Stomach (tissue), 9 donors: ENCODE results near the gene EIF4G3. TPM values are rescaled to one million over a fixed set of nuclear protein-coding genes. Genes with fewer than 3 reads are reported as not detected.

ENCODE experiments used
- DNase-seq, 2 donors: peaks; one replicate each; pipeline versions ENCODE4 v3.0.0 to v3.0.0-alpha.2; 2013 to 2019
- H3K27ac ChIP-seq, 5 donors: fragments of 200-600 bp in 4 of 5; sonication (generic) in 4 of 5; one replicate each; pipeline ENCODE4 v1.5.1; 2013 to 2019; ENCODE audit warnings: mild to moderate bottlenecking in 1 of 5, moderate library complexity in 1 of 5
- H3K27me3 ChIP-seq, 3 donors: fragments of 200-600 bp; sonication (generic); one replicate each; pipeline ENCODE4 v1.5.1; 2017 to 2019; ENCODE audit warnings: mixed run types in 1 of 3
- H3K36me3 ChIP-seq, 4 donors: fragments of 200-600 bp; sonication (generic); 1 replicate in 3 of 4; 2 replicates in 1 of 4; pipeline ENCODE4 v1.5.1; 2016 to 2019
- H3K4me1 ChIP-seq, 4 donors: fragments of 200-600 bp; sonication (generic); one replicate each; pipeline ENCODE4 v1.5.1; 2016 to 2019
- H3K4me3 ChIP-seq, 4 donors: fragments of 200-600 bp; sonication (generic) in 3 of 4; one replicate each; pipeline ENCODE4 v1.5.1; 2016 to 2019; ENCODE audit warnings: mild to moderate bottlenecking in 1 of 4
- H3K9me3 ChIP-seq, 4 donors: fragments of 200-600 bp; sonication (generic); one replicate each; pipeline ENCODE4 v1.5.1; 2016 to 2019
- CTCF ChIP-seq, 7 experiments: fragments of 450-650 bp in 4 of 7; fragments of 200-600 bp in 3 of 7; sonication (generic) in 3 of 7; IDR thresholded peaks; one replicate each; pipeline ENCODE4 v1.5.1; 2016 to 2019; ENCODE audit warnings: antibody characterized with exemption in 7 of 7, control low read depth in 2 of 7, mild to moderate bottlenecking in 1 of 7
- EP300 ChIP-seq: sonication (generic); formaldehyde crosslinking; IDR thresholded peaks from one replicate; pipeline ENCODE4 v1.6.1; 2017; ENCODE audit warnings: antibody characterized with exemption
- POLR2A ChIP-seq, 4 donors: fragments of 450-650 bp; IDR thresholded peaks; one replicate each; pipeline ENCODE4 v1.6.1; 2016; ENCODE audit warnings: antibody characterized with exemption in 4 of 4, control low read depth in 2 of 4, mild to moderate bottlenecking in 1 of 4, moderate library complexity in 1 of 4
- POLR2AphosphoS5 ChIP-seq, 3 donors: sonication (generic); formaldehyde crosslinking; IDR thresholded peaks; one replicate each; pipeline ENCODE4 v1.6.1; 2016; ENCODE audit warnings: antibody characterized with exemption in 3 of 3
- WGBS, 5 donors: extraction: QIAGEN DNeasy Blood & Tissue Kit in 3 of 5; methylation state at CpG; one replicate each; pipeline versions ENCODE4 v1.1.5 to v1.1.7; 2013 to 2018; 5-methylcytosine and 5-hydroxymethylcytosine counted together
- intact Hi-C: fragments of 100-400 bp; cut with DNase I; formaldehyde crosslinking; loops from one replicate; pipeline ENCODE4 v1.15.1; 2023; ENCODE audit warnings: low total_unique reads
- polyA plus RNA-seq, 3 donors: library from polyadenylated mRNA; stranded (reverse); fragments of 200-250 nt; gene quantifications; one replicate each; pipeline ENCODE4 v1.2.3, GENCODE V29; 2013
- total RNA-seq, 5 donors: library from RNA; depleted of rRNA; stranded (reverse); fragments of >200 nt; gene quantifications; one replicate each; pipeline versions ENCODE4 v1.1.0 to v1.2.3, GENCODE V29; 2014 to 2016
- donor health status: healthy with polysubstance abuse.
- donor health status: Bipolar disorder and iron deficiency.
- donor health status: healthy.

EIF4G3 gene
- total and polyA plus RNA-seq, 8 donors, result 6.3 to 63.3 (median 44.7) TPM

GRCh38 chr1:21001042-21001441 is 175.7 kb downstream of the EIF4G3 start:
- H3K4me3 ChIP-seq, result no peak overlapping the region
- intact Hi-C loops, result no loop called here
- no peaks in the 10 kb centered on the region for H3K27me3 ChIP-seq
- H3K27ac ChIP-seq, result no peak overlapping the region
- WGBS, 5 donors, result 58 to 73% (median 71%) methylated on average over 2 of the region's 2 CpGs
- TF ChIP-seq POLR2A (IDR thresholded peaks at IDR 0.05) (no peak), EP300 (no peak), CTCF (IDR thresholded peaks at IDR 0.05) (no peak), POLR2AphosphoS5 (IDR thresholded peaks at IDR 0.05) (no peak)
- H3K4me1 ChIP-seq, result peaks cover 5 to 48% (median 27%) of the 10 kb centered on the region in 4 donors
- no peaks in the 10 kb centered on the region for H3K9me3 ChIP-seq
- H3K36me3 ChIP-seq, result peaks cover 0 to 3% (median 0%) of the 10 kb centered on the region in 4 donors
- peak in 1 of 2 donors; percentile 22 for DNase-seq

GRCh38 chr1:21000245-21000594 is 176.5 kb downstream of the EIF4G3 start:
- Histone ChIP-seq H3K27me3 (no peaks in the 10 kb centered on the region), H3K36me3 (peaks cover 0 to 3% (median 0%) of the 10 kb centered on the region in 4 donors), H3K27ac (no peak overlapping the region), H3K9me3 (no peaks in the 10 kb centered on the region), H3K4me3 (no peak overlapping the region), H3K4me1 (peaks cover 5 to 45% (median 25%) of the 10 kb centered on the region in 4 donors)
- intact Hi-C loops, result no loop called here
- 81 to 92% (median 87%) methylated on average over 2 of the region's 2 CpGs for WGBS, 5 donors
- DNase-seq, result no peak
- TF ChIP-seq CTCF (IDR thresholded peaks at IDR 0.05) (no peak), POLR2AphosphoS5 (IDR thresholded peaks at IDR 0.05) (no peak), EP300 (no peak), POLR2A (IDR thresholded peaks at IDR 0.05) (no peak)

GRCh38 chr1:20999525-21000244 is 177.0 kb downstream of the EIF4G3 start:
- no peak overlapping the region for H3K27ac ChIP-seq
- TF ChIP-seq POLR2A (IDR thresholded peaks at IDR 0.05), result no peak
- TF ChIP-seq POLR2AphosphoS5 (IDR thresholded peaks at IDR 0.05), result no peak
- TF ChIP-seq EP300, result no peak
- no peak for TF ChIP-seq CTCF (IDR thresholded peaks at IDR 0.05)
- peaks cover 0 to 3% (median 0%) of the 10 kb centered on the region in 4 donors for H3K36me3 ChIP-seq
- H3K27me3 ChIP-seq, result no peaks in the 10 kb centered on the region
- intact Hi-C loops, result no loop called here
- peaks cover 5 to 40% (median 22%) of the 10 kb centered on the region in 4 donors for H3K4me1 ChIP-seq
- 80 to 87% (median 83%) methylated on average over 4 of the region's 4 CpGs for WGBS, 5 donors
- no peak overlapping the region for H3K4me3 ChIP-seq
- DNase-seq, result no peak
- H3K9me3 ChIP-seq, result no peaks in the 10 kb centered on the region

GRCh38 chr1:20998826-20999225 is 177.9 kb downstream of the EIF4G3 start:
- H3K9me3 ChIP-seq, result no peaks in the 10 kb centered on the region
- no peak overlapping the region for H3K27ac ChIP-seq
- TF ChIP-seq CTCF (IDR thresholded peaks at IDR 0.05) (no peak), POLR2AphosphoS5 (IDR thresholded peaks at IDR 0.05) (no peak), POLR2A (IDR thresholded peaks at IDR 0.05) (no peak), EP300 (no peak)
- H3K4me1 ChIP-seq, result peaks cover 5 to 37% (median 21%) of the 10 kb centered on the region in 4 donors
- intact Hi-C loops, result no loop called here
- H3K27me3 ChIP-seq, result no peaks in the 10 kb centered on the region
- H3K36me3 ChIP-seq, result peaks cover 0 to 3% (median 0%) of the 10 kb centered on the region in 4 donors
- no peak overlapping the region for H3K4me3 ChIP-seq
- no peak for DNase-seq
